Measurements from ENCODE around the gene UBA6. TPM values are rescaled to one million over a fixed set of nuclear protein-coding genes. Genes with fewer than 3 reads are reported as not detected.

Gene UBA6
- total RNA-seq, 2 donors from 2014 or later = 22.4 to 28.6 TPM

- Histone ChIP-seq H3K4me1 (no peaks in the 10 kb centered on the region), H3K27me3 (no peaks in the 10 kb centered on the region), H3K36me3 (peaks cover 29% of the 10 kb centered on the region), H3K4me3 (no peak overlapping the region), H3K27ac (no peak overlapping the region), H3K9me3 (no peaks in the 10 kb centered on the region)
- no peak for TF ChIP-seq CTCF (IDR thresholded peaks at IDR 0.05)
- no peak for DNase-seq (ENCODE audit: low spot score)
Observed at GRCh38 chr4:67632492-67632891, 68.5 kb downstream of the UBA6 start.

- no peak for DNase-seq (ENCODE audit: low spot score)
- TF ChIP-seq CTCF (IDR thresholded peaks at IDR 0.05) = no peak
- H3K36me3 ChIP-seq = peaks cover 42% of the 10 kb centered on the region
Observed at GRCh38 chr4:67624939-67625338, 76.0 kb downstream of the UBA6 start.

GRCh38 chr4:67616478-67616877 lies 84.5 kb downstream of the UBA6 start:
- H3K4me1 ChIP-seq = no peaks in the 10 kb centered on the region
- H3K9me3 ChIP-seq = peaks cover 0 to 10% of the 10 kb centered on the region in 2 donors
- DNase-seq (ENCODE audit: low spot score) = no peak
- no peaks in the 10 kb centered on the region for H3K27me3 ChIP-seq
- peaks cover 22% of the 10 kb centered on the region for H3K36me3 ChIP-seq
- H3K4me3 ChIP-seq = no peak overlapping the region
- TF ChIP-seq CTCF (IDR thresholded peaks at IDR 0.05) = no peak
- H3K27ac ChIP-seq = no peak overlapping the region

More at GRCh38 chr4:67624939-67625338, 76.0 kb downstream of the UBA6 start:
- Histone ChIP-seq H3K9me3 (no peaks in the 10 kb centered on the region), H3K4me3 (no peak overlapping the region), H3K27me3 (no peaks in the 10 kb centered on the region), H3K27ac (no peak overlapping the region), H3K4me1 (no peaks in the 10 kb centered on the region)

GRCh38 chr4:67615119-67615518 lies 85.8 kb downstream of the UBA6 start:
- no peak for DNase-seq (ENCODE audit: low spot score)
- no peak for TF ChIP-seq CTCF (IDR thresholded peaks at IDR 0.05)
- no peak overlapping the region for H3K4me3 ChIP-seq
- H3K4me1 ChIP-seq = no peaks in the 10 kb centered on the region
- H3K9me3 ChIP-seq = peaks cover 0 to 10% of the 10 kb centered on the region in 2 donors
- H3K27me3 ChIP-seq = no peaks in the 10 kb centered on the region
- no peak overlapping the region for H3K27ac ChIP-seq
- peaks cover 12% of the 10 kb centered on the region for H3K36me3 ChIP-seq

GRCh38 chr4:67614186-67614585 lies 86.8 kb downstream of the UBA6 start:
- H3K4me3 ChIP-seq = no peak overlapping the region
- no peaks in the 10 kb centered on the region for H3K27me3 ChIP-seq
- H3K27ac ChIP-seq = no peak overlapping the region
- no peak for DNase-seq (ENCODE audit: low spot score)
- peaks cover 10% of the 10 kb centered on the region for H3K36me3 ChIP-seq
- H3K9me3 ChIP-seq = peaks cover 0 to 10% of the 10 kb centered on the region in 2 donors
- no peak for TF ChIP-seq CTCF (IDR thresholded peaks at IDR 0.05)
- H3K4me1 ChIP-seq = no peaks in the 10 kb centered on the region

GRCh38 chr4:67608027-67608426 lies 92.9 kb downstream of the UBA6 start:
- TF ChIP-seq CTCF (IDR thresholded peaks at IDR 0.05) = no peak
- no peak overlapping the region for H3K4me3 ChIP-seq

More at GRCh38 chr4:67608027-67608426, 92.9 kb downstream of the UBA6 start:
- no peaks in the 10 kb centered on the region for H3K27me3 ChIP-seq
- no peaks in the 10 kb centered on the region for H3K4me1 ChIP-seq
- H3K27ac ChIP-seq = no peak overlapping the region
- peaks cover 0 to 1% of the 10 kb centered on the region in 2 donors for H3K9me3 ChIP-seq
- no peak for DNase-seq (ENCODE audit: low spot score)
- no peaks in the 10 kb centered on the region for H3K36me3 ChIP-seq
